ENCODE results near the gene GNAL.

The GNAL gene

GRCh38 chr18:11775436-11776174 is 86.5 kb downstream of the GNAL start:
- DNase-seq: no peak

- DNase-seq: no peak
Observed at GRCh38 chr18:11780042-11780441, 91.0 kb downstream of the GNAL start.

- DNase-seq: no peak
Observed at GRCh38 chr18:11783716-11784331, 94.8 kb downstream of the GNAL start.

GRCh38 chr18:11784674-11785304 is 95.7 kb downstream of the GNAL start:
- no peak for DNase-seq

- no peak for DNase-seq
Observed at GRCh38 chr18:11785444-11786055, 96.5 kb downstream of the GNAL start.

- DNase-seq: no peak
Observed at GRCh38 chr18:11789716-11790510, 100.8 kb downstream of the GNAL start.

GRCh38 chr18:11791131-11791530 is 102.1 kb downstream of the GNAL start:
- DNase-seq: no peak

- no peak for DNase-seq
Observed at GRCh38 chr18:11792632-11793031, 103.6 kb downstream of the GNAL start.

GRCh38 chr18:11794195-11794594 is 105.1 kb downstream of the GNAL start:
- DNase-seq: no peak

GRCh38 chr18:11795916-11796315 is 106.9 kb downstream of the GNAL start:
- no peak for DNase-seq

GRCh38 chr18:11798271-11798670 is 109.2 kb downstream of the GNAL start:
- no peak for DNase-seq

GRCh38 chr18:11799066-11799465 is 110.0 kb downstream of the GNAL start:
- DNase-seq: no peak

GRCh38 chr18:11800566-11801334 is 111.7 kb downstream of the GNAL start:
- no peak for DNase-seq

- DNase-seq: no peak
Observed at GRCh38 chr18:11801573-11801972, 112.5 kb downstream of the GNAL start.

- no peak for DNase-seq
Observed at GRCh38 chr18:11802158-11802557, 113.1 kb downstream of the GNAL start.

- DNase-seq: no peak
Observed at GRCh38 chr18:11802586-11802985, 113.5 kb downstream of the GNAL start.

GRCh38 chr18:11807233-11807632 is 118.2 kb downstream of the GNAL start:
- DNase-seq: no peak

GRCh38 chr18:11808001-11808855 is 119.2 kb downstream of the GNAL start:
- DNase-seq: no peak

- no peak for DNase-seq
Observed at GRCh38 chr18:11809895-11810294, 120.8 kb downstream of the GNAL start.

- no peak for DNase-seq
Observed at GRCh38 chr18:11810379-11810778, 121.3 kb downstream of the GNAL start.

- no peak for DNase-seq
Observed at GRCh38 chr18:11811009-11811408, 121.9 kb downstream of the GNAL start.

Measured in NCI-H2029 treated with DMSO at 0.1 percent for 48 hours (cell line).